TTC549 (cell line): ENCODE results near the gene ATP9A.
"Not testable (repeated sequence)": the region's sequence is repeated elsewhere in the genome, so short reads cannot be mapped to it uniquely, and the experiment has no call there.

Source experiments
- FAIRE-seq: peaks from 2 replicates; lab custom pipeline; 2012; peaks lifted over from hg19 to GRCh38; lab: Jason Lieb, UNC

Gene ATP9A

DNA sequence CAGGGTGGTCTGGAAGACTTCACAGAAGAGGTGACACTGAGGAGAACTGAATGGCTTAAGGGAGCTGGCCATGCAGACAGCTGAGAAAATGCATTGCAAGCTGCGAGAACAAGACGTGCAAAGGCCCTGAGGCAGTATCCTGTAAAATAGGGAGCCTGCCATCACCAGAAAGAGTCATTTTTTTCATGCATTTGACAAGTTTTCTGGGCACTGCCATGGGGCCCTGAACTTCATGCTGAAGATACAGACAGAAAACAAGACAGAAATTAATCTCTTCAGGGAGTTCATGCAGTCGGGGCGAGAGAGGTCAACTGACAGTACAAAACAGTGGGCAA lies 196.8 kb downstream of the ATP9A start:
- FAIRE-seq = no peak

DNA sequence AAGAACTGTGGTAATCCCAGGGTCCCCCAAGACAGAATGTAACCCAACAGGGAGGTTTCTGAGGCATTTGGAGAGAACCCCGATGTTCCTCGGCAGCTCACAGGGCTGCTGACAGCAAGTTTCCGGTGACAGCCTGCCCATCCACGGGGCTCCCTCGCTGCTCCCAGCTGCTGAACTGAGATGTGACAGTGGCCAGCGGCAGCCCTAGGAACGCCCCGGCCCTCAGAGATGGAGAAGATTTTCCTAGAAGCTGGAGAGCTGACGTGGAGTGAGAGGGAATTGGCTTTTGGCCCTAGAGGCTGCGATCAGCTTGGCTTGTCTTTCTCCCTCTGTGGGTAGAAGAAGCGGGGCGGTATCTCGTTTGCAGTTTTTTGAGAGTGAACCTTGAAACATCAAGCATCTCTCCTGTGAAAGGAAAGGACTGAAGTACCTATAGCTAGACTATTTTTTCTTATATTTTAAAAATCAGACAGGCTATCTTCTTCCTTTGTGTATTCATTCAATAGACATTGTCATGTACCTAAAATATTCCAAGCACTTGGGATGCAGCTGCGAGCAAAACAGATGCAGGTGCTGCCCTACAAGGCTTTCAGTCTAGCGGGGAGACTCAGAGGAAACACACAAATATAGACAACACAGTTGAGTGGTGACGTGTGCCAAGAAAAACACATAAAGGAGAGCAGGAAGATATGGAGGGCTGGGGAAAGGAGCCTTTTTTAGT lies 197.3 kb downstream of the ATP9A start:
- no peak for FAIRE-seq

DNA sequence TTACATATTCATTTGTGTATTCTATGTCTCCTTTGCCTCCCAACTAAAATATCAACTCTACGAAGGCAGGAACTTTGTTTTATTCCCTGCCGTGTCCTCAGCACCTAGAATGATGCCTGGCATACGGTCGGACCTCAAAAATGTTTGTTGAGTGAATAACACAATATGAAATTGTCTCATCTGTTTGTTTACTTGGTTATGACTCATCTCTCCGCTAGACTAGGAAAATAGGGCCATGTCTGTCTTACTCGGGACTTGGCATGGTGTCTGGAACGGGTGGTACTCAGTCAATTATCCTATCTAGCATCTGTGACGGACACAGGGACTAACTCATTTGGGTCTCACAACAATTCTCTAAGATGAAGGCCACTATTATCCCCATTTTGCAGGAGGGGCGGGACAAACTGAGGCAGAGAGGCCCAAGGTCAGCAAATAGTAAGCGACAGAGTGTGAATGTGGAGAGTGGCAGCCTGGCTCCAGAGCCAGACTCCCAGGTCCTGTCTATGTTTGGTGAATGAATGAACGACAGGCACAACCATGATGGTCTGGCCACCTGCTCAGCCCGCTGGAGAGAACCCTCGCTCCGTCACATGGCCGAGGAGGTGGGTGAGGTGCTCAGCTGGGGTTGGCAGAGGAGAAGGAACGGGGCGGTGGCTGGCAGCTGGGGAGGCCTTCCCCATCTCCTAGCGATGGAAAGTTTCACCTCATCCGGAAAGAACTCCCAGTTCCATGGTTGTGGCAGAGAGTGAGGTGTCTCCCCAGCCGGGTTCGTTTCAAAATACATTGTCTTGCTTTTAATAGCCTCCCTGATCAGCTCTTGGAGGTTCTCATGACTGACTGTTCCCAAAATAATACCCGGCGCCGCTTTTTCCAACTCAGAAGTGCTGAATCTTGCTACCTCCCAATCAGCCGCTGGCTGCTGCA lies 198.1 kb downstream of the ATP9A start:
- no peak for FAIRE-seq

DNA sequence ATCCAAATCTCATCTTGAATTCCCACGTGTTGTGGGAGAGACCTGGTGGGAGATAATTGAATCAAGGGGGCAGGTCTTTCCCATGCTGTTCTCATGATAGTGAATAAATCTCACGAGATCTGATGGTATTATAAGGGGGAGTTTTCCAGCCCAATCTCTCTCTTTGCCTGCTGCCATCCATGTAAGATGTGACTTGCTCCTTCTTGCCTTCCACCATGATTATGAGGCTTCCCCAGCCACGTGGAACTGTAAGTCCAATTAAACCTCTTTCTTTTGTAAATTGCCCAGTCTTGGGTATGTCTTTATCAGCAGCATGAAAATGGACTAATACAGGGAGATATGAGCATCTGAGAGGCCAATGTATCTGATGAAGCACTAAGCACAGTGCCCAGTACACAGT lies 199.7 kb downstream of the ATP9A start:
- FAIRE-seq = not testable (repeated sequence)

GRCh38 chr20:51567622-51568021 lies 200.6 kb downstream of the ATP9A start:
- FAIRE-seq = no peak

DNA sequence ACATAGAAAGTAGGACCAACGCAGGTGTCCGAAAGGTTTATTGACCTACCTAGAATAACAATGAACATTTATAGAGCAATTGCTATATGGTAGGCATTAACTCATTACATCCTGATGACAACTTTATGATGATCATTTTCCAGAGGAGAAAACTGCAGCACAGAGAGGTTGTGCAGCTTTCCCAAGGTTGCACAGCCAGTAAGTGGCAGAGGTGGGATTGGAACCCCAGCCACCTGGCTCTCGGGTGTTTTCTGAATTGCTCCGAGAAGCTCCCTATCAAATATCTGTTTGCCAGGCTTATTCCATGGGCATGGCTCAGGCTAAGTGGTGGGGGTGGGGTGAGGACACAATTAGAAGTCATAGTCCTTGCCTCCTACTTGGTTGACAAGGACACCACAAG lies 201.6 kb downstream of the ATP9A start:
- FAIRE-seq = no peak

DNA sequence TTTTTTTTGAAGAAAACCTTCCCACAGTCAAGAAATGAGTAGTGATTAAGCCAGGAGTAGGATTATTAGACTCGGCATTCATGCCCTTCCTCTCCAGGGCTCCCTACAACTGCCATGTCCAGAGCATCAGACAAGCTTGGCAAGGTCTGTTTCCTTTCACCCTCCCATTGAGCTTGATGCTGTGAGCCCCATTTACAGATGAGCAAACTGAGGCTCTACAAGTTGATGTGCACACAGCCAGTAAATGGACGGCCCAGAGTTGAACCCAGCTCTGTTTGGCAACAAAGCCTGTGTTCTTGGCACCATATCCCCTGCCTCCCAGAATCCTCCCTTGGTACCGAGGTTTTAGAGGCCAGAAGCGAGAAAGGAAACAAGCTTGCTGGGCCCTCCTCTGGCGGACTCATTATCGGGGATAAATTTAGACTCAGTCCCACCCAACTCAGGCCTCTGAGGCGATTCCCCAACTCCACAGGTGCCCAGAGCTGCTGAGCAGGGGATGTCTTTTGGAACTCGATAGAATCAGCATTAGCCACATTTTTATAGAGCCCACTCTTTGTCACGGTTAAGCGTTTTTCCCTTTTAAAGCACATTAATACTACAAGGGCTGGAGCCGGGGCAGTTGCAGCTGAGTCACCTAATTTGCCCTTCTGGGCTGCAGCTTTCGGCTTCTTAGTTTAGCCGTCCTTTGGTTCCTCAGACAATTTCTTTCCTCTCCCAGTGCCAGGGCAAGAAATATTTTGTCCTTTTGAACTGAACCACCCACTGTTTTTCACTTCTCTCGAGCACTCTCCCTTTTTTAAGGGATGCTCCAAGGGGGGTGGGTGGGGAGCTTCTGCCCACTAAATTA lies 202.7 kb downstream of the ATP9A start:
- no peak for FAIRE-seq

DNA sequence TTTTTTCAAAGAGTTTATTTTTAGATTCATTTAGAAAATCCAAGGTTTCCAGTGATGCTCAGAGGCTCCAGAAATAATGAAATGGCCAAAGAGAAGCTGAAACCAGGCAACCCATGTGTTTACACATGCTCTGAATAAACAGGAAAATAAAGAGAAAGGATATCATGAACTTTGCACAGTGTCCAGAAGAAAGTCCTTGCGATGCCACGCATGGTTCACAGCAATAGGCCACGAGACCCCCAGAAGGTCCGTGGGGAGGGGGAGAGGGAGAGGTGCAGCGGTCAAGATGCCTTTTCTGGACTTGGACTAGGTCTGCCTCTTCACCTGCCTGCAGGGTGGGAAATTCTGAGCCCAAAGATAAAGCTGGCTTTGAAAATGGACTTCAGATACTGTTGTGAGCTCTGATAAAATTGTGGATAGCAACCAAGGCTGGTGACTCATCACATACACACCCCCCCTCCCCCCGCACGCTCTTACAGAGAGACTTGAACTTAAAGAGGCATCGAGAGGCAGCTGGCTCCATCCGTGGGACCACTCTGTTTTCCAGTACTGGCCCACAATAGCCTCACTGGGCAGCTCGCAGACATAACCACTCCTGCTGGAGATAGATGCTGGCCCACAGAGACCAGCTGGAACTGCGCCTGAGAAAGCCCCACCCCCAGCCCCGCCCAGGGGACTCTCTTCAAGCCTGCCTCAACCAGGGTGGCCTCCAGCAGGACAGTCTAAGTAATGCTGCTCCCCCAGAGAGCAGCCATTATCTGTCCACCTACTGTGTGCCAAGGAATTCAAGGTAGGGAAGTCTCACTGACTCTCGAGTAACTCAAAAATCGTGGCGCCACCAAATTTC lies 204.5 kb downstream of the ATP9A start:
- FAIRE-seq = no peak

- FAIRE-seq = no peak
Observed at GRCh38 chr20:51563174-51563485, 205.1 kb downstream of the ATP9A start.

GRCh38 chr20:51562332-51563173 lies 205.6 kb downstream of the ATP9A start:
- FAIRE-seq = no peak

- no peak for FAIRE-seq
Observed at GRCh38 chr20:51562027-51562331, 206.2 kb downstream of the ATP9A start.

GRCh38 chr20:51560550-51561307 lies 207.5 kb downstream of the ATP9A start:
- FAIRE-seq = no peak

DNA sequence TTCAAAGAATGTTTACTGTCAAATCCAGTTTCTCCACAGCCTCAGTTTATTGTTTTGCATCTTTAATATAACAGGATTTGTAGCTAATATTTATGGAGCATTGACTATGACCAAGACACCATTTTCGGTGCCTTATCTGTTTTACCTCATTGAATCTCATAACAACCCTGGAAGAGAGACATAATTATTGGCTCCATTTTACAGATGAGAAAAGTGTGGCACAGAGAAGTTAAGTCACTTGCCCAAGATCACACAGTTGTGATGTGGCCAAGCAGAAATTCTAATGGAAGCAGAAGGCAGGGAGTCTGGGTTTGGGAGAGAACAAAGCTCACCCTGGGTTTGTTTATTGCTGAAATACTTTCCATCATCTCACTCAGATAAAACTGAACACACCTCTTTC lies 208.1 kb downstream of the ATP9A start:
- FAIRE-seq = no peak

GRCh38 chr20:51554538-51555165 lies 213.5 kb downstream of the ATP9A start:
- FAIRE-seq = no peak

DNA sequence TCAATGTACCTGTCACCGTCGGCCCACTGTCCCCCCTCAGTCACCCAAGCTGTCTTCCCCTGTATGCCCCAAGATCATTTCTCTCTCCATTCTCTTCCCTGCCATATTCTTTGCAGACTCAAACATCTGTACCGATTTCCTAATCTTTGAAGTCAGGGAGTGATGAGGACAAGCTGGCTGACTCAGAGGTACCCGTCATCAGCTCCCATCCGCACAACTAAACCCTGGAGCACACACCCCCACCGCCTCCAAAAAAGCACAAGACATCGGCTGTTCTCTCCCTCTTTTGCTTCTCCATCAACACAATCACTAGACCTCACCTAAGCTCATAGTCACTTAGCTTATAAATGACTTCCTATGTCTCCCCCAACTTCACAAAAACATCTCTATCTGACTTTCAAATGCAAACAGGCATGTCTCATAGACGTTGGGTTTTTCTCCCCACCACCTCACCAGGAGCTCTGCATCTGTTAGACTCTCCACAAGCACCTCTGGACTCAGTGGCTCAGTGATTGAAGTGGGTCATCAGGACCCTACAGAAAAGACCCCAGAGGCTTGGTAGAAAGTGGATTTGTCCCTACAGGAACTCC lies 214.2 kb downstream of the ATP9A start:
- no peak for FAIRE-seq

DNA sequence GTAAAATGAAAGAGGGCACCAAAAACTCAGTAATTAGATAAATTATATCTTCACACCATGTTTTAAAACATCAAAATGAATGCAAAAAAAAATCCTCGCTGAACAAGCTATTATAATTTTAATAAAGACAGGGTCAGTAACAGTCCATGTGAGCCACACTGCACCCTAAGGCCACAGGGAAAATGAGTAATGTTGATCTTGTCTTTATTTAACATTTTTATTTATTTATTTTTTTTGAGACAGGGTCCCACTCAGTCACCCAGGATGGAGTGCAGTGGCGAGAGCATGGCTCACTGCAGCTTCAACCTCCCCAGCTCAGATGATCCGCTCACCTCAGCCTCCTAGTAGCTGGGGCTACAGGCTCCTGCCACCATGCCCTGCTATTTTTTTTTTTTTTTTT lies 217.0 kb downstream of the ATP9A start:
- FAIRE-seq = no peak

- no peak for FAIRE-seq
Observed at GRCh38 chr20:51549474-51549873, 218.7 kb downstream of the ATP9A start.

GRCh38 chr20:51547951-51548350 lies 220.2 kb downstream of the ATP9A start:
- no peak for FAIRE-seq
